HCT116 (cell line): Measurements from ENCODE around the gene TH. TPM values are rescaled to one million over a fixed set of nuclear protein-coding genes. Genes with fewer than 3 reads are reported as not detected.

Experiments used
- ATAC-seq: fragments of 200-7000 bp; cut with Tn5 transposase; 2 replicates; pipeline ENCODE4 v1.9.1; 2020; ENCODE audit warnings: mild to moderate bottlenecking, moderate library complexity
- BruUV-seq: library from RNA; stranded (reverse); fragments of 400-500 nt; replicated peaks from 2 replicates; lab custom pipeline; 2021; lab: Mats Ljungman, UMichigan
- CTCF ChIA-PET: fragments of 300-600 bp; sonication (Branson Sonifier 250); formaldehyde crosslinking; loops from one replicate; lab custom pipeline; 2021; ENCODE audit warnings: antibody characterized with exemption; lab: Charles Lee
- POLR2A ChIA-PET: fragments of 300-600, 350-600 bp; sonication (Branson Sonifier 250); formaldehyde crosslinking; loops from one replicate; lab custom pipeline; 2021; ENCODE audit warnings: antibody characterized with exemption; lab: Charles Lee
- RAD21 ChIA-PET, 2 experiments: fragments of 300-600 bp; sonication (Branson Sonifier 250); formaldehyde crosslinking; loops; one replicate each; lab custom pipeline; 2023; ENCODE audit warnings: low total read pairs in 2 of 2; ENCODE audit not compliant: uncharacterized antibody in 2 of 2, unreplicated experiment in 2 of 2, low non-redundant PET in 1 of 2; lab: Charles Lee
- DNase-seq: peaks from one replicate; pipeline ENCODE4 v3.0.0-alpha.2; 2010; ENCODE audit warnings: low read depth, low spot score
- H2AFZ ChIP-seq: fragments of 200-600 bp; shearing (Covaris generic), sonication (generic); 2 replicates; pipeline ENCODE4 v1.6.1; 2017; ENCODE audit warnings: low read depth, mixed run types, mixed read lengths, antibody characterized with exemption, low read length; ENCODE audit not compliant: poor library complexity, severe bottlenecking
- H3K27ac ChIP-seq: 2 replicates; pipeline ENCODE4 v1.5.1; 2012; ENCODE audit warnings: low read depth, low read length
- H3K27me3 ChIP-seq: fragments of 200-600 bp; sonication (generic); 2 replicates; pipeline ENCODE4 v1.6.1; 2016; ENCODE audit warnings: mixed run types, low read length, mixed read lengths; ENCODE audit not compliant: insufficient read depth
- H3K36me3 ChIP-seq, 2 experiments: fragments of 200-500 bp in 1 of 2; fragments of 200-600 bp in 1 of 2; sonication (Bioruptor generic) in 1 of 2; sonication (generic) in 1 of 2; 2 replicates each; pipeline versions ENCODE4 v1.5.1 to v1.6.1; 2014 to 2016; ENCODE audit warnings: low read length in 2 of 2, inconsistent platforms in 1 of 2, mixed read lengths in 1 of 2, mixed run types in 1 of 2; ENCODE audit not compliant: insufficient read depth in 2 of 2, control insufficient read depth in 1 of 2
- H3K4me1 ChIP-seq, 2 experiments: fragments of 200-600 bp in 1 of 2; sonication (generic) in 1 of 2; 2 replicates each; pipeline versions ENCODE4 v1.5.1 to v1.6.1; 2012 to 2017; ENCODE audit warnings: low read length in 2 of 2, inconsistent platforms in 1 of 2, mild to moderate bottlenecking in 1 of 2, mixed read lengths in 1 of 2, mixed run types in 1 of 2, moderate library complexity in 1 of 2; ENCODE audit not compliant: insufficient read depth in 2 of 2, control insufficient read depth in 1 of 2
- H3K4me2 ChIP-seq: fragments of 200-600 bp; sonication (generic); 2 replicates; pipeline ENCODE4 v1.6.1; 2017; ENCODE audit warnings: mixed run types, low read length, mixed read lengths
- H3K4me3 ChIP-seq, 2 experiments: fragments of 200-600 bp in 1 of 2; sonication (generic) in 1 of 2; replicated peaks in 1 of 2; 2 replicates each; pipeline ENCODE4 v1.5.1; 2011 to 2016; ENCODE audit warnings: low read length in 2 of 2, control low read depth in 1 of 2, low read depth in 1 of 2, mild to moderate bottlenecking in 1 of 2, mixed read lengths in 1 of 2, mixed run types in 1 of 2
- H3K79me2 ChIP-seq: fragments of 200-600 bp; sonication (generic); 2 replicates; pipeline ENCODE4 v1.6.1; 2017; ENCODE audit warnings: mild to moderate bottlenecking, mixed run types, low read length, moderate library complexity, mixed read lengths; ENCODE audit not compliant: insufficient read depth
- H3K9ac ChIP-seq: fragments of 200-600 bp; sonication (generic); 2 replicates; pipeline ENCODE4 v1.6.1; 2016; ENCODE audit warnings: low read length, mixed read lengths
- H3K9me2 ChIP-seq: fragments of 200-600 bp; sonication (generic), shearing (Covaris generic); 2 replicates; pipeline ENCODE4 v1.6.1; 2017; ENCODE audit warnings: mixed run types, mild to moderate bottlenecking, moderate library complexity; ENCODE audit not compliant: insufficient read depth
- H3K9me3 ChIP-seq, 2 experiments: fragments of 200-500 bp in 1 of 2; fragments of 200-600 bp in 1 of 2; sonication (Bioruptor generic) in 1 of 2; sonication (generic) in 1 of 2; 2 replicates each; pipeline ENCODE4 v1.6.1; 2014 to 2017; ENCODE audit warnings: low read length in 2 of 2, mixed read lengths in 2 of 2, inconsistent platforms in 1 of 2, low read depth in 1 of 2, mild to moderate bottlenecking in 1 of 2, mixed run types in 1 of 2, moderate library complexity in 1 of 2; ENCODE audit not compliant: control insufficient read depth in 1 of 2, insufficient read depth in 1 of 2
- H4K20me1 ChIP-seq: fragments of 200-600 bp; sonication (generic), shearing (Covaris generic); 2 replicates; pipeline ENCODE4 v1.6.1; 2017; ENCODE audit warnings: mixed run types, mild to moderate bottlenecking, moderate library complexity; ENCODE audit not compliant: insufficient read depth
- EGR1 ChIP-seq: IDR thresholded peaks from 2 replicates; pipeline ENCODE4 v1.6.1; 2012; ENCODE audit warnings: low read depth
- ELF1 ChIP-seq: IDR thresholded peaks from 2 replicates; pipeline ENCODE4 v1.6.1; 2012; ENCODE audit warnings: low read depth, borderline replicate concordance
- EZH2phosphoT487 ChIP-seq: fragments of 200-600 bp; IDR thresholded peaks from 2 replicates; pipeline ENCODE4 v1.6.1; 2018; ENCODE audit warnings: antibody characterized with exemption, borderline replicate concordance
- POLR2AphosphoS5 ChIP-seq: IDR thresholded peaks from 2 replicates; pipeline ENCODE4 v1.6.1; 2011; ENCODE audit warnings: mild to moderate bottlenecking, low read depth, low read length, moderate library complexity
- SIN3A ChIP-seq: IDR thresholded peaks from 2 replicates; pipeline ENCODE4 v1.6.1; 2012; ENCODE audit warnings: low read depth
- SP1 ChIP-seq: IDR thresholded peaks from 2 replicates; pipeline ENCODE4 v1.6.1; 2012; ENCODE audit warnings: low read depth
- intact Hi-C: fragments of 100-400 bp; cut with micrococcal nuclease; formaldehyde crosslinking; loops from 2 replicates; pipeline ENCODE4 v1.10.0; 2022
- total RNA-seq: library from RNA; stranded (reverse); gene quantifications from one replicate; pipeline ENCODE4 v1.2.1, GENCODE V29; 2021; ENCODE audit not compliant: unreplicated experiment
- TF ChIP-seq, protein P1 (sequence below): IDR thresholded peaks from 2 replicates; pipeline ENCODE4 v1.6.1; 2012
- TF ChIP-seq, protein P2 (sequence below): IDR thresholded peaks from 2 replicates; pipeline ENCODE4 v1.6.1; 2012; ENCODE audit warnings: low read depth
- TF ChIP-seq, protein P3 (sequence below): IDR thresholded peaks from 2 replicates; pipeline ENCODE4 v1.6.1; 2011; ENCODE audit warnings: mild to moderate bottlenecking, low read length, moderate library complexity; ENCODE audit not compliant: insufficient replicate concordance; ENCODE audit errors: extremely low read depth

Gene TH
- total RNA-seq, 1 experiment from 2014 or later: not detected

DNA sequence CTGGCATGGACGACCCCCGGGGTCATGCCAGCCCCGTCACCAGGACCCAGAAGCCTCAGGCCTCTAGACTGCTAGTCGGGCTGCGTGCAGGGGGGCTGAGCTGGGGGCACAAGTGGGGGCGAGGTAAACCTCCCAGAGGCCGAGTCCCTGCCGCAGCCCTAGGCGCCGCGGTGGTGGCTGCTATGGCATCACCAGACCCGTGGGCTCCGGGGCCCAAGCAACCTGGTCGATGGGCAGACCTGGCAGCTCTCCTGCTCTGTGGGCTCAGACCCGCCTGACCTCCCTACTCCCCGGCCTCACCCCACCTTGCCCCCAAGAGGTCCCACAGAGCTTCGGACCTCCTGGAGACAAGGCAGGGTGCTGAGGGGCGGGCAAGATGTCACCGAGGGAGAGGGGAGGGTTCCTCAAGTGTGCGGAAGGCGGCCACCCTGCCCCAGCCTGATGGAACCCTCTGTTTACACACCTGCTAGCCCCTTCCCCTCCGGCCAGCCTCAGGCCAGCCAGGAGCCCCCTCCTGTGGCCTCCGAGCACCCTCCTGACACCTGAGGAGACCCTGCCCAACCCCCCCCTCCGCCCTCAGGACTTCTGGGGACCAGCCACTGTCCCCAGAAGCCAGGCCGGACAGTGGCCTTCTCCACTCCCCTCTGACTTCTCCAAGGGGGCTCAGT is 41.8 kb downstream of the TH start:
- Histone ChIP-seq H3K27me3 (no peaks in the 10 kb centered on the region), H3K4me3 (no peak overlapping the region), H3K9ac (no peak overlapping the region), H3K9me3 (no peaks in the 10 kb centered on the region), H2AFZ (no peak overlapping the region), H3K4me1 (no peaks in the 10 kb centered on the region), H4K20me1 (no peaks in the 10 kb centered on the region), H3K27ac (no peak overlapping the region), H3K9me2 (no peaks in the 10 kb centered on the region), H3K79me2 (no peaks in the 10 kb centered on the region), H3K4me2 (no peak overlapping the region), H3K36me3 (no peaks in the 10 kb centered on the region)
- intact Hi-C loops: no loop called here
- no TSS peak for BruUV-seq
- DNase-seq: no peak
- RAD21 ChIA-PET: no interaction called here
- TF ChIP-seq, protein P1, sequence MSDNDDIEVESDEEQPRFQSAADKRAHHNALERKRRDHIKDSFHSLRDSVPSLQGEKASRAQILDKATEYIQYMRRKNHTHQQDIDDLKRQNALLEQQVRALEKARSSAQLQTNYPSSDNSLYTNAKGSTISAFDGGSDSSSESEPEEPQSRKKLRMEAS: no peak
- TF ChIP-seq ELF1: no peak
- TF ChIP-seq EZH2phosphoT487: no peak
- POLR2A ChIA-PET: no interaction called here
- ATAC-seq: no peak
- CTCF ChIA-PET: no interaction called here

DNA sequence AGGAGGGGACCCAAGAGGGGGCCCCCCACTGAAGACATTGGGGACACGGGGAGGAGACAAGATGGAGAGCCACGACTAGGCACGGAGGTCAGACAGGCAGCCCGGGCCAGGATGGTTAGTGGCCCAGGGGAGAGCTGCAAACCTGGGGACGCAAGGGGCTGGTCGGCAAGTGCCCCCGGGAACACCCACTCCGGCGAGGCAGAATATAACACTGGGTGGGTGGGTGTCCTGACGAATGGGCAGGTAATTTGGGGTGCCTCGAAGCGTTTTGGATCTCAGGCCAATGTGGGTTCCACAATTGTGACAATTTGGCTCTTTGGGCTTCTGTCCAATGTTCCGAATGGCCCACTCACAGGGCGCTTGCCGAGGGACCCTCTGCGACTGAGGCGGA is 42.3 kb downstream of the TH start:
- POLR2A ChIA-PET: no interaction called here
- no peak overlapping the region for H3K27ac ChIP-seq
- BruUV-seq: no TSS peak
- no peaks in the 10 kb centered on the region for H3K9me3 ChIP-seq
- H2AFZ ChIP-seq: no peak overlapping the region
- H3K79me2 ChIP-seq: no peaks in the 10 kb centered on the region
- H3K36me3 ChIP-seq: no peaks in the 10 kb centered on the region
- no peak overlapping the region for H3K4me2 ChIP-seq
- H3K4me3 ChIP-seq: no peak overlapping the region
- intact Hi-C loops: no loop called here
- no peaks in the 10 kb centered on the region for H3K4me1 ChIP-seq
- no peak for ATAC-seq
- no peaks in the 10 kb centered on the region for H4K20me1 ChIP-seq
- no peaks in the 10 kb centered on the region for H3K9me2 ChIP-seq
- TF ChIP-seq SP1: no peak
- TF ChIP-seq, protein P2, sequence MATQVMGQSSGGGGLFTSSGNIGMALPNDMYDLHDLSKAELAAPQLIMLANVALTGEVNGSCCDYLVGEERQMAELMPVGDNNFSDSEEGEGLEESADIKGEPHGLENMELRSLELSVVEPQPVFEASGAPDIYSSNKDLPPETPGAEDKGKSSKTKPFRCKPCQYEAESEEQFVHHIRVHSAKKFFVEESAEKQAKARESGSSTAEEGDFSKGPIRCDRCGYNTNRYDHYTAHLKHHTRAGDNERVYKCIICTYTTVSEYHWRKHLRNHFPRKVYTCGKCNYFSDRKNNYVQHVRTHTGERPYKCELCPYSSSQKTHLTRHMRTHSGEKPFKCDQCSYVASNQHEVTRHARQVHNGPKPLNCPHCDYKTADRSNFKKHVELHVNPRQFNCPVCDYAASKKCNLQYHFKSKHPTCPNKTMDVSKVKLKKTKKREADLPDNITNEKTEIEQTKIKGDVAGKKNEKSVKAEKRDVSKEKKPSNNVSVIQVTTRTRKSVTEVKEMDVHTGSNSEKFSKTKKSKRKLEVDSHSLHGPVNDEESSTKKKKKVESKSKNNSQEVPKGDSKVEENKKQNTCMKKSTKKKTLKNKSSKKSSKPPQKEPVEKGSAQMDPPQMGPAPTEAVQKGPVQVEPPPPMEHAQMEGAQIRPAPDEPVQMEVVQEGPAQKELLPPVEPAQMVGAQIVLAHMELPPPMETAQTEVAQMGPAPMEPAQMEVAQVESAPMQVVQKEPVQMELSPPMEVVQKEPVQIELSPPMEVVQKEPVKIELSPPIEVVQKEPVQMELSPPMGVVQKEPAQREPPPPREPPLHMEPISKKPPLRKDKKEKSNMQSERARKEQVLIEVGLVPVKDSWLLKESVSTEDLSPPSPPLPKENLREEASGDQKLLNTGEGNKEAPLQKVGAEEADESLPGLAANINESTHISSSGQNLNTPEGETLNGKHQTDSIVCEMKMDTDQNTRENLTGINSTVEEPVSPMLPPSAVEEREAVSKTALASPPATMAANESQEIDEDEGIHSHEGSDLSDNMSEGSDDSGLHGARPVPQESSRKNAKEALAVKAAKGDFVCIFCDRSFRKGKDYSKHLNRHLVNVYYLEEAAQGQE: no peak
- no peak for TF ChIP-seq POLR2AphosphoS5
- TF ChIP-seq, protein P3, sequence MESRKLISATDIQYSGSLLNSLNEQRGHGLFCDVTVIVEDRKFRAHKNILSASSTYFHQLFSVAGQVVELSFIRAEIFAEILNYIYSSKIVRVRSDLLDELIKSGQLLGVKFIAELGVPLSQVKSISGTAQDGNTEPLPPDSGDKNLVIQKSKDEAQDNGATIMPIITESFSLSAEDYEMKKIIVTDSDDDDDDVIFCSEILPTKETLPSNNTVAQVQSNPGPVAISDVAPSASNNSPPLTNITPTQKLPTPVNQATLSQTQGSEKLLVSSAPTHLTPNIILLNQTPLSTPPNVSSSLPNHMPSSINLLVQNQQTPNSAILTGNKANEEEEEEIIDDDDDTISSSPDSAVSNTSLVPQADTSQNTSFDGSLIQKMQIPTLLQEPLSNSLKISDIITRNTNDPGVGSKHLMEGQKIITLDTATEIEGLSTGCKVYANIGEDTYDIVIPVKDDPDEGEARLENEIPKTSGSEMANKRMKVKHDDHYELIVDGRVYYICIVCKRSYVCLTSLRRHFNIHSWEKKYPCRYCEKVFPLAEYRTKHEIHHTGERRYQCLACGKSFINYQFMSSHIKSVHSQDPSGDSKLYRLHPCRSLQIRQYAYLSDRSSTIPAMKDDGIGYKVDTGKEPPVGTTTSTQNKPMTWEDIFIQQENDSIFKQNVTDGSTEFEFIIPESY: no peak
- no peak for TF ChIP-seq SIN3A
- no peak for TF ChIP-seq EGR1
- TF ChIP-seq EZH2phosphoT487: no peak
- TF ChIP-seq, all 23 proteins: peak for 0
- no peak for DNase-seq
- no peaks in the 10 kb centered on the region for H3K27me3 ChIP-seq
- no peak overlapping the region for H3K9ac ChIP-seq
- CTCF ChIA-PET: no interaction called here
- RAD21 ChIA-PET: no interaction called here
